Measurements from ENCODE around the gene ZDHHC14. TPM values are rescaled to one million over a fixed set of nuclear protein-coding genes. Genes with fewer than 3 reads are reported as not detected.

ZDHHC14 gene
- total and polyA plus RNA-seq, 2 experiments from 2014 or later = 3.0 to 7.4 TPM

DNA sequence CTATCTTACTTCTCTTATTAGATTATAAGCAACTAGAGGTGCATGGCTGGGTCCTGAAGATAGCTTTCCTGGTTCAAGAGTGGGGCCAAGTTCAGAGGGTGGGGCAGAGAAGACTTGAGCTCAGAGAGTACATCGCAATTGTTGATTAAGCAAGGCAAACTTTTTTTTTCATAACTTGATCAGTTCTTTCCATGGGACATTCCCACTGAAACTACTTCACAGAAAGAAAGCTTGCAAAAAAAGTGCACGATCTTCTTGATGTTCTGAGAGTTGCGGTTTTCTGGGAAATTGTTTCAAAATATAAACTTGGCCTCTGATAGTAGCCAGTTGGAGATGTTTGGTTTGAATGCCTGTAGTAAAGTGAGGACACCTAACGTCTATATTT is 100.9 kb downstream of the ZDHHC14 start:
- H3K4me1 ChIP-seq (ENCODE audit: insufficient read depth) = no peaks in the 10 kb centered on the region
- no peak for DNase-seq (ENCODE audit: low spot score)
- H3K27me3 ChIP-seq (ENCODE audit: insufficient read depth) = no peaks in the 10 kb centered on the region
- no peak overlapping the region for H3K4me3 Mint-ChIP-seq
- no peak overlapping the region for H2AFZ ChIP-seq
- H3K36me3 ChIP-seq (ENCODE audit: insufficient read depth) = no peaks in the 10 kb centered on the region
- no peaks in the 10 kb centered on the region for H3K27me3 Mint-ChIP-seq (ENCODE audit: insufficient read depth, low read depth, poor library complexity)
- H3F3A ChIP-seq (replicated peaks; ENCODE audit: low read depth) = no peaks in the 10 kb centered on the region
- H3K4me3 ChIP-seq = no peak overlapping the region
- no peak overlapping the region for H3K4me2 ChIP-seq
- H3K79me2 ChIP-seq (replicated peaks; ENCODE audit: insufficient read depth) = no peaks in the 10 kb centered on the region
- no peak overlapping the region for H3K27ac Mint-ChIP-seq
- no peak for ATAC-seq
- H3K9me2 ChIP-seq (ENCODE audit: insufficient read depth) = no peaks in the 10 kb centered on the region
- no peaks in the 10 kb centered on the region for H3K36me3 Mint-ChIP-seq (ENCODE audit: low read depth)
- no peak overlapping the region for H3K27ac ChIP-seq (ENCODE audit: low read depth)
- TF ChIP-seq, protein P1, sequence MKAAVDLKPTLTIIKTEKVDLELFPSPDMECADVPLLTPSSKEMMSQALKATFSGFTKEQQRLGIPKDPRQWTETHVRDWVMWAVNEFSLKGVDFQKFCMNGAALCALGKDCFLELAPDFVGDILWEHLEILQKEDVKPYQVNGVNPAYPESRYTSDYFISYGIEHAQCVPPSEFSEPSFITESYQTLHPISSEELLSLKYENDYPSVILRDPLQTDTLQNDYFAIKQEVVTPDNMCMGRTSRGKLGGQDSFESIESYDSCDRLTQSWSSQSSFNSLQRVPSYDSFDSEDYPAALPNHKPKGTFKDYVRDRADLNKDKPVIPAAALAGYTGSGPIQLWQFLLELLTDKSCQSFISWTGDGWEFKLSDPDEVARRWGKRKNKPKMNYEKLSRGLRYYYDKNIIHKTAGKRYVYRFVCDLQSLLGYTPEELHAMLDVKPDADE (IDR thresholded peaks at IDR 0.05) = no peak
- TF ChIP-seq, protein P2, sequence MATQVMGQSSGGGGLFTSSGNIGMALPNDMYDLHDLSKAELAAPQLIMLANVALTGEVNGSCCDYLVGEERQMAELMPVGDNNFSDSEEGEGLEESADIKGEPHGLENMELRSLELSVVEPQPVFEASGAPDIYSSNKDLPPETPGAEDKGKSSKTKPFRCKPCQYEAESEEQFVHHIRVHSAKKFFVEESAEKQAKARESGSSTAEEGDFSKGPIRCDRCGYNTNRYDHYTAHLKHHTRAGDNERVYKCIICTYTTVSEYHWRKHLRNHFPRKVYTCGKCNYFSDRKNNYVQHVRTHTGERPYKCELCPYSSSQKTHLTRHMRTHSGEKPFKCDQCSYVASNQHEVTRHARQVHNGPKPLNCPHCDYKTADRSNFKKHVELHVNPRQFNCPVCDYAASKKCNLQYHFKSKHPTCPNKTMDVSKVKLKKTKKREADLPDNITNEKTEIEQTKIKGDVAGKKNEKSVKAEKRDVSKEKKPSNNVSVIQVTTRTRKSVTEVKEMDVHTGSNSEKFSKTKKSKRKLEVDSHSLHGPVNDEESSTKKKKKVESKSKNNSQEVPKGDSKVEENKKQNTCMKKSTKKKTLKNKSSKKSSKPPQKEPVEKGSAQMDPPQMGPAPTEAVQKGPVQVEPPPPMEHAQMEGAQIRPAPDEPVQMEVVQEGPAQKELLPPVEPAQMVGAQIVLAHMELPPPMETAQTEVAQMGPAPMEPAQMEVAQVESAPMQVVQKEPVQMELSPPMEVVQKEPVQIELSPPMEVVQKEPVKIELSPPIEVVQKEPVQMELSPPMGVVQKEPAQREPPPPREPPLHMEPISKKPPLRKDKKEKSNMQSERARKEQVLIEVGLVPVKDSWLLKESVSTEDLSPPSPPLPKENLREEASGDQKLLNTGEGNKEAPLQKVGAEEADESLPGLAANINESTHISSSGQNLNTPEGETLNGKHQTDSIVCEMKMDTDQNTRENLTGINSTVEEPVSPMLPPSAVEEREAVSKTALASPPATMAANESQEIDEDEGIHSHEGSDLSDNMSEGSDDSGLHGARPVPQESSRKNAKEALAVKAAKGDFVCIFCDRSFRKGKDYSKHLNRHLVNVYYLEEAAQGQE (IDR thresholded peaks at IDR 0.05; ENCODE audit: unreplicated experiment) = no peak
- TF ChIP-seq EZH2phosphoT487 (IDR thresholded peaks at IDR 0.05; ENCODE audit: unreplicated experiment) (no peak), ZNF114 (CRISPR knock-in tag; IDR thresholded peaks at IDR 0.05) (no peak), NANOG (IDR thresholded peaks at IDR 0.05; ENCODE audit: borderline replicate concordance) (no peak), STAT1 (IDR thresholded peaks at IDR 0.05; ENCODE audit: unreplicated experiment) (no peak), CREB1 (CRISPR knock-in tag; IDR thresholded peaks at IDR 0.05; ENCODE audit: low read depth) (no peak), ZNF331 (CRISPR knock-in tag; IDR thresholded peaks at IDR 0.05; ENCODE audit: low read depth) (no peak)
- TF ChIP-seq, protein P3, sequence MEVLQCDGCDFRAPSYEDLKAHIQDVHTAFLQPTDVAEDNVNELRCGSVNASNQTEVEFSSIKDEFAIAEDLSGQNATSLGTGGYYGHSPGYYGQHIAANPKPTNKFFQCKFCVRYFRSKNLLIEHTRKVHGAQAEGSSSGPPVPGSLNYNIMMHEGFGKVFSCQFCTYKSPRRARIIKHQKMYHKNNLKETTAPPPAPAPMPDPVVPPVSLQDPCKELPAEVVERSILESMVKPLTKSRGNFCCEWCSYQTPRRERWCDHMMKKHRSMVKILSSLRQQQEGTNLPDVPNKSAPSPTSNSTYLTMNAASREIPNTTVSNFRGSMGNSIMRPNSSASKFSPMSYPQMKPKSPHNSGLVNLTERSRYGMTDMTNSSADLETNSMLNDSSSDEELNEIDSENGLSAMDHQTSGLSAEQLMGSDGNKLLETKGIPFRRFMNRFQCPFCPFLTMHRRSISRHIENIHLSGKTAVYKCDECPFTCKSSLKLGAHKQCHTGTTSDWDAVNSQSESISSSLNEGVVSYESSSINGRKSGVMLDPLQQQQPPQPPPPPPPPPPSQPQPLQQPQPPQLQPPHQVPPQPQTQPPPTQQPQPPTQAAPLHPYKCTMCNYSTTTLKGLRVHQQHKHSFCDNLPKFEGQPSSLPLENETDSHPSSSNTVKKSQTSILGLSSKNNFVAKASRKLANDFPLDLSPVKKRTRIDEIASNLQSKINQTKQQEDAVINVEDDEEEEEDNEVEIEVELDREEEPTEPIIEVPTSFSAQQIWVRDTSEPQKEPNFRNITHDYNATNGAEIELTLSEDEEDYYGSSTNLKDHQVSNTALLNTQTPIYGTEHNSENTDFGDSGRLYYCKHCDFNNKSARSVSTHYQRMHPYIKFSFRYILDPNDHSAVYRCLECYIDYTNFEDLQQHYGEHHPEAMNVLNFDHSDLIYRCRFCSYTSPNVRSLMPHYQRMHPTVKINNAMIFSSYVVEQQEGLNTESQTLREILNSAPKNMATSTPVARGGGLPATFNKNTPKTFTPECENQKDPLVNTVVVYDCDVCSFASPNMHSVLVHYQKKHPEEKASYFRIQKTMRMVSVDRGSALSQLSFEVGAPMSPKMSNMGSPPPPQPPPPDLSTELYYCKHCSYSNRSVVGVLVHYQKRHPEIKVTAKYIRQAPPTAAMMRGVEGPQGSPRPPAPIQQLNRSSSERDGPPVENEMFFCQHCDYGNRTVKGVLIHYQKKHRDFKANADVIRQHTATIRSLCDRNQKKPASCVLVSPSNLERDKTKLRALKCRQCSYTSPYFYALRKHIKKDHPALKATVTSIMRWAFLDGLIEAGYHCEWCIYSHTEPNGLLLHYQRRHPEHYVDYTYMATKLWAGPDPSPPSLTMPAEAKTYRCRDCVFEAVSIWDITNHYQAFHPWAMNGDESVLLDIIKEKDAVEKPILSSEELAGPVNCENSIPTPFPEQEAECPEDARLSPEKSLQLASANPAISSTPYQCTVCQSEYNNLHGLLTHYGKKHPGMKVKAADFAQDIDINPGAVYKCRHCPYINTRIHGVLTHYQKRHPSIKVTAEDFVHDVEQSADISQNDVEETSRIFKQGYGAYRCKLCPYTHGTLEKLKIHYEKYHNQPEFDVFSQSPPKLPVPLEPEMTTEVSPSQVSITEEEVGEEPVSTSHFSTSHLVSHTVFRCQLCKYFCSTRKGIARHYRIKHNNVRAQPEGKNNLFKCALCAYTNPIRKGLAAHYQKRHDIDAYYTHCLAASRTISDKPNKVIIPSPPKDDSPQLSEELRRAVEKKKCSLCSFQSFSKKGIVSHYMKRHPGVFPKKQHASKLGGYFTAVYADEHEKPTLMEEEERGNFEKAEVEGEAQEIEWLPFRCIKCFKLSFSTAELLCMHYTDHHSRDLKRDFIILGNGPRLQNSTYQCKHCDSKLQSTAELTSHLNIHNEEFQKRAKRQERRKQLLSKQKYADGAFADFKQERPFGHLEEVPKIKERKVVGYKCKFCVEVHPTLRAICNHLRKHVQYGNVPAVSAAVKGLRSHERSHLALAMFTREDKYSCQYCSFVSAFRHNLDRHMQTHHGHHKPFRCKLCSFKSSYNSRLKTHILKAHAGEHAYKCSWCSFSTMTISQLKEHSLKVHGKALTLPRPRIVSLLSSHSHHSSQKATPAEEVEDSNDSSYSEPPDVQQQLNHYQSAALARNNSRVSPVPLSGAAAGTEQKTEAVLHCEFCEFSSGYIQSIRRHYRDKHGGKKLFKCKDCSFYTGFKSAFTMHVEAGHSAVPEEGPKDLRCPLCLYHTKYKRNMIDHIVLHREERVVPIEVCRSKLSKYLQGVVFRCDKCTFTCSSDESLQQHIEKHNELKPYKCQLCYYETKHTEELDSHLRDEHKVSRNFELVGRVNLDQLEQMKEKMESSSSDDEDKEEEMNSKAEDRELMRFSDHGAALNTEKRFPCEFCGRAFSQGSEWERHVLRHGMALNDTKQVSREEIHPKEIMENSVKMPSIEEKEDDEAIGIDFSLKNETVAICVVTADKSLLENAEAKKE (CRISPR knock-in tag; IDR thresholded peaks at IDR 0.05) = no peak
- TF ChIP-seq, protein P4, sequence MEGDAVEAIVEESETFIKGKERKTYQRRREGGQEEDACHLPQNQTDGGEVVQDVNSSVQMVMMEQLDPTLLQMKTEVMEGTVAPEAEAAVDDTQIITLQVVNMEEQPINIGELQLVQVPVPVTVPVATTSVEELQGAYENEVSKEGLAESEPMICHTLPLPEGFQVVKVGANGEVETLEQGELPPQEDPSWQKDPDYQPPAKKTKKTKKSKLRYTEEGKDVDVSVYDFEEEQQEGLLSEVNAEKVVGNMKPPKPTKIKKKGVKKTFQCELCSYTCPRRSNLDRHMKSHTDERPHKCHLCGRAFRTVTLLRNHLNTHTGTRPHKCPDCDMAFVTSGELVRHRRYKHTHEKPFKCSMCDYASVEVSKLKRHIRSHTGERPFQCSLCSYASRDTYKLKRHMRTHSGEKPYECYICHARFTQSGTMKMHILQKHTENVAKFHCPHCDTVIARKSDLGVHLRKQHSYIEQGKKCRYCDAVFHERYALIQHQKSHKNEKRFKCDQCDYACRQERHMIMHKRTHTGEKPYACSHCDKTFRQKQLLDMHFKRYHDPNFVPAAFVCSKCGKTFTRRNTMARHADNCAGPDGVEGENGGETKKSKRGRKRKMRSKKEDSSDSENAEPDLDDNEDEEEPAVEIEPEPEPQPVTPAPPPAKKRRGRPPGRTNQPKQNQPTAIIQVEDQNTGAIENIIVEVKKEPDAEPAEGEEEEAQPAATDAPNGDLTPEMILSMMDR (conservative IDR thresholded peaks at IDR 0.05; ENCODE audit: low read depth in 2 of 2) = no peak
- no peaks in the 10 kb centered on the region for H4K20me1 ChIP-seq (replicated peaks; ENCODE audit: insufficient read depth)
- H3K9me3 Mint-ChIP-seq = no peaks in the 10 kb centered on the region
- H3K4me1 Mint-ChIP-seq = no peaks in the 10 kb centered on the region
